Hematopoietic multipotent progenitor cell treated with erythropoietin and hydrocortisone succinate and interleukin-3 and kit ligand, for 4 days (in vitro differentiated cells): Measurements from ENCODE around the gene RBM28.

ENCODE experiments used
- DNase-seq: peaks from one replicate; pipeline ENCODE4 v3.0.0-alpha.2; 2015

Gene RBM28

GRCh38 chr7:128255271-128255670 lies 88.4 kb downstream of the RBM28 start:
- DNase-seq, result no peak

- DNase-seq, result no peak
Observed at GRCh38 chr7:128254470-128254869, 89.2 kb downstream of the RBM28 start.

GRCh38 chr7:128253701-128254100 lies 90.0 kb downstream of the RBM28 start:
- DNase-seq, result no peak

DNA sequence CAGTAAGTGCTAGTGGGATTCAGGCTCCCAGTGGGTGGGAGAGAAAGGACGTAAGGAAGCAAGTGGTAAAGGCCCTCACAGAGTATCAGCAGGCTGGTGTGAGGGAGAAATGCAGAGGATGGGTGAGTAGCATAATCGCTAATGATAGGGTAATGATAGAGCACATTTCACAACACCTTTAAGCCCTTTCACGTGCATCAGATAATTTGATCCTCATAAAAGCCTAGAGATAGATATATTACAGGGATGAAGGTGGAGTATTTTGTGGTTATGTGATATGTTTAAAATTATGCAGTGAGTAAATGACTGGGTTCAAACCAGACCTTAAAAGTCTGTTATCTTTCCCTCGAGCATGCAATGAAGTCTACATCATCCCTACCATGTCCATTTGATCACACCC lies 92.4 kb downstream of the RBM28 start:
- no peak for DNase-seq
